ENCODE results near the gene RNF19B.

The RNF19B gene

GRCh38 chr1:32891241-32891570, 73.4 kb downstream of the RNF19B start:
- TF ChIP-seq ZBTB7A (IDR thresholded peaks at IDR 0.05; ENCODE audit: low read depth) (no peak), RAD21 (IDR thresholded peaks at IDR 0.05; ENCODE audit: low read depth) (no peak), TAF1 (IDR thresholded peaks at IDR 0.05; ENCODE audit: low read depth) (no peak), NFIC (IDR thresholded peaks at IDR 0.05) (no peak), EP300 (IDR thresholded peaks at IDR 0.05; ENCODE audit: borderline replicate concordance) (no peak), REST (IDR thresholded peaks at IDR 0.05; ENCODE audit: low read depth) (no peak), TCF12 (IDR thresholded peaks at IDR 0.05; ENCODE audit: low read depth) (no peak), CREB1 (IDR thresholded peaks at IDR 0.05; ENCODE audit: low read depth) (no peak), TEAD4 (IDR thresholded peaks at IDR 0.05) (no peak), YY1 (IDR thresholded peaks at IDR 0.05; ENCODE audit: low read depth) (no peak)

- TF ChIP-seq RAD21 (IDR thresholded peaks at IDR 0.05; ENCODE audit: low read depth) = no peak
Observed at GRCh38 chr1:32890516-32891240, 73.9 kb downstream of the RNF19B start.

GRCh38 chr1:32889731-32890278, 74.8 kb downstream of the RNF19B start:
- no peak for TF ChIP-seq TCF12 (IDR thresholded peaks at IDR 0.05; ENCODE audit: low read depth)
- TF ChIP-seq NFIC (IDR thresholded peaks at IDR 0.05) = no peak
- no peak for TF ChIP-seq FOXM1 (IDR thresholded peaks at IDR 0.05; ENCODE audit: borderline replicate concordance, low read depth)
- no peak for TF ChIP-seq CEBPB (IDR thresholded peaks at IDR 0.05)
- no peak for TF ChIP-seq ZBTB7A (IDR thresholded peaks at IDR 0.05; ENCODE audit: low read depth)
- TF ChIP-seq REST (IDR thresholded peaks at IDR 0.05; ENCODE audit: low read depth) = no peak
- no peak for TF ChIP-seq CREB1 (IDR thresholded peaks at IDR 0.05; ENCODE audit: low read depth)
- TF ChIP-seq TAF1 (IDR thresholded peaks at IDR 0.05; ENCODE audit: low read depth) = no peak
- TF ChIP-seq USF1 (IDR thresholded peaks at IDR 0.05) = no peak
- no peak for TF ChIP-seq EGR1 (IDR thresholded peaks at IDR 0.05)
- no peak for TF ChIP-seq EP300 (IDR thresholded peaks at IDR 0.05; ENCODE audit: borderline replicate concordance)
- TF ChIP-seq RAD21 (IDR thresholded peaks at IDR 0.05; ENCODE audit: low read depth) = no peak
- TF ChIP-seq YY1 (IDR thresholded peaks at IDR 0.05; ENCODE audit: low read depth) = no peak
- TF ChIP-seq MAX (IDR thresholded peaks at IDR 0.05) = no peak

- TF ChIP-seq YY1 (IDR thresholded peaks at IDR 0.05; ENCODE audit: low read depth) (no peak), ZBTB7A (IDR thresholded peaks at IDR 0.05; ENCODE audit: low read depth) (no peak), NFIC (IDR thresholded peaks at IDR 0.05) (no peak), FOXM1 (IDR thresholded peaks at IDR 0.05; ENCODE audit: borderline replicate concordance, low read depth) (no peak), EGR1 (IDR thresholded peaks at IDR 0.05) (no peak), TCF12 (IDR thresholded peaks at IDR 0.05; ENCODE audit: low read depth) (no peak), USF1 (IDR thresholded peaks at IDR 0.05) (no peak), REST (IDR thresholded peaks at IDR 0.05; ENCODE audit: low read depth) (no peak), CREB1 (IDR thresholded peaks at IDR 0.05; ENCODE audit: low read depth) (no peak), TAF1 (IDR thresholded peaks at IDR 0.05; ENCODE audit: low read depth) (no peak), CEBPB (IDR thresholded peaks at IDR 0.05) (no peak), EP300 (IDR thresholded peaks at IDR 0.05; ENCODE audit: borderline replicate concordance) (no peak), RAD21 (IDR thresholded peaks at IDR 0.05; ENCODE audit: low read depth) (no peak), TEAD4 (IDR thresholded peaks at IDR 0.05) (no peak), MAX (IDR thresholded peaks at IDR 0.05) (no peak)
Observed at GRCh38 chr1:32888677-32889420, 75.8 kb downstream of the RNF19B start.
